IMR-90 (cell line): ENCODE data around the gene BCL2L11. TPM values are rescaled to one million over a fixed set of nuclear protein-coding genes. Genes with fewer than 3 reads are reported as not detected.

ENCODE experiments used
- ATAC-seq: fragments of 200-7000 bp; cut with Tn5 transposase; 2 replicates; pipeline ENCODE4 v1.9.1; 2020; ENCODE audit warnings: low read depth, mild to moderate bottlenecking, moderate library complexity
- BruUV-seq: library from RNA; stranded (reverse); fragments of 400-500 nt; replicated peaks from 2 replicates; lab custom pipeline; 2021; lab: Mats Ljungman, UMichigan
- CTCF ChIA-PET: fragments of 300-600 bp; formaldehyde crosslinking; extraction: SDS; loops from one replicate; lab custom pipeline; 2021; ENCODE audit warnings: antibody characterized with exemption; lab: Yijun Ruan, JAX
- POLR2A ChIA-PET: fragments of 300-600 bp; sonication (Branson Sonifier 250); formaldehyde crosslinking; loops from one replicate; lab custom pipeline; 2022; ENCODE audit warnings: antibody characterized with exemption; ENCODE audit not compliant: unreplicated experiment; lab: Charles Lee
- DNase-seq: peaks from one replicate; pipeline ENCODE4 v3.0.0; 2013
- H2AFZ ChIP-seq: replicated peaks from 2 replicates; pipeline ENCODE3; 2013; ENCODE audit warnings: low read length, mild to moderate bottlenecking; ENCODE audit not compliant: poor library complexity
- H2AK5ac ChIP-seq: 2 replicates; pipeline ENCODE4 v1.6.1; 2013; ENCODE audit warnings: low read depth, low read length, inconsistent platforms
- H2AK9ac ChIP-seq: replicated peaks from 2 replicates; pipeline ENCODE3; 2013; ENCODE audit warnings: mild to moderate bottlenecking, low read depth, low read length, moderate library complexity; ENCODE audit not compliant: poor library complexity
- H2BK120ac ChIP-seq: 2 replicates; pipeline ENCODE4 v1.6.1; 2013; ENCODE audit warnings: low read depth, low read length, inconsistent platforms
- H2BK15ac ChIP-seq: 3 replicates; pipeline ENCODE4 v1.6.1; 2013; ENCODE audit warnings: low read depth, low read length, inconsistent platforms
- H2BK20ac ChIP-seq: 2 replicates; pipeline ENCODE4 v1.6.1; 2013; ENCODE audit warnings: low read depth, mild to moderate bottlenecking, inconsistent platforms, low read length, moderate library complexity
- H2BK5ac ChIP-seq: 2 replicates; pipeline ENCODE4 v1.6.1; 2013; ENCODE audit warnings: mild to moderate bottlenecking, low read depth, low read length, inconsistent platforms; ENCODE audit not compliant: poor library complexity, severe bottlenecking
- H3K14ac ChIP-seq: replicated peaks from 2 replicates; pipeline ENCODE4 v1.6.1; 2013; ENCODE audit warnings: low read depth, low read length, inconsistent platforms
- H3K18ac ChIP-seq: 2 replicates; pipeline ENCODE4 v1.6.1; 2013; ENCODE audit warnings: low read depth, low read length, control low read depth
- H3K23ac ChIP-seq: 2 replicates; pipeline ENCODE4 v1.6.1; 2013; ENCODE audit warnings: low read depth, low read length, inconsistent platforms
- H3K27ac ChIP-seq: 2 replicates; pipeline ENCODE4 v1.5.1; 2013; ENCODE audit warnings: mild to moderate bottlenecking, control low read depth, low read length; ENCODE audit not compliant: insufficient read depth
- H3K27me3 ChIP-seq: 2 replicates; pipeline ENCODE4 v1.6.1; 2013; ENCODE audit warnings: low read length; ENCODE audit not compliant: control insufficient read depth, insufficient read depth
- H3K36me3 ChIP-seq: 2 replicates; pipeline ENCODE4 v1.6.1; 2013; ENCODE audit warnings: low read length, mixed read lengths; ENCODE audit not compliant: control insufficient read depth, insufficient read depth
- H3K4ac ChIP-seq: 2 replicates; pipeline ENCODE4 v1.6.1; 2013; ENCODE audit warnings: low read depth, low read length, inconsistent platforms
- H3K4me1 ChIP-seq: 2 replicates; pipeline ENCODE4 v1.6.1; 2013; ENCODE audit warnings: low read length, mixed read lengths; ENCODE audit not compliant: control insufficient read depth, insufficient read depth
- H3K4me2 ChIP-seq: 2 replicates; pipeline ENCODE4 v1.6.1; 2013; ENCODE audit warnings: low read depth, mild to moderate bottlenecking, control low read depth, low read length, moderate library complexity
- H3K4me3 ChIP-seq: 2 replicates; pipeline ENCODE4 v1.5.1; 2013; ENCODE audit warnings: low read depth, mild to moderate bottlenecking, control low read depth, low read length, moderate library complexity; ENCODE audit not compliant: insufficient read depth
- H3K56ac ChIP-seq: 2 replicates; pipeline ENCODE4 v1.6.1; 2013; ENCODE audit warnings: low read length, inconsistent platforms; ENCODE audit not compliant: insufficient read depth; ENCODE audit errors: extremely low read depth
- H3K79me1 ChIP-seq, 2 experiments: 2 replicates each; pipeline ENCODE4 v1.6.1; 2013; ENCODE audit warnings: low read length in 2 of 2, inconsistent platforms in 1 of 2, low read depth in 1 of 2
- H3K9ac ChIP-seq: 2 replicates; pipeline ENCODE4 v1.6.1; 2013; ENCODE audit warnings: low read depth, low read length, control low read depth
- H3K9me1 ChIP-seq: 2 replicates; pipeline ENCODE4 v1.6.1; 2013; ENCODE audit warnings: low read length, inconsistent platforms; ENCODE audit not compliant: insufficient read depth
- H3K9me3 ChIP-seq: 2 replicates; pipeline ENCODE4 v1.6.1; 2013; ENCODE audit warnings: low read length; ENCODE audit not compliant: control insufficient read depth, insufficient read depth
- H4K20me1 ChIP-seq: 2 replicates; pipeline ENCODE4 v1.6.1; 2013; ENCODE audit warnings: low read length, inconsistent platforms; ENCODE audit not compliant: insufficient read depth
- H4K5ac ChIP-seq: 2 replicates; pipeline ENCODE4 v1.6.1; 2013; ENCODE audit warnings: mild to moderate bottlenecking, low read depth, low read length, control low read depth
- H4K8ac ChIP-seq, 2 experiments: 2 replicates each; pipeline ENCODE4 v1.6.1; 2013; ENCODE audit warnings: low read depth in 2 of 2, low read length in 2 of 2, control low read depth in 1 of 2, inconsistent platforms in 1 of 2
- H4K91ac ChIP-seq: 2 replicates; pipeline ENCODE4 v1.6.1; 2013; ENCODE audit warnings: low read depth, low read length, inconsistent platforms; ENCODE audit not compliant: insufficient read depth
- FOS ChIP-seq: fragments of 150-350 bp; IDR thresholded peaks from 2 replicates; pipeline ENCODE4 v1.6.1; 2016; ENCODE audit warnings: low read depth, low read length
- MAZ ChIP-seq: IDR thresholded peaks from 2 replicates; pipeline ENCODE4 v1.6.1; 2012; ENCODE audit warnings: low read depth, mild to moderate bottlenecking, low read length, improper control_type of control experiment, moderate library complexity, borderline replicate concordance
- WGBS, 2 experiments: methylation state at CpG; one replicate each; pipeline versions ENCODE4 v1.1.5 to v1.1.7; 2013; ENCODE audit warnings: missing lambda C conversion rate in 2 of 2; ENCODE audit not compliant: insufficient read length in 1 of 2; ENCODE audit errors: extremely low coverage in 2 of 2; 5-methylcytosine and 5-hydroxymethylcytosine counted together
- dilution Hi-C: fragments of 300-500 bp; cut with HindIII; formaldehyde crosslinking; loops from one replicate; pipeline ENCODE4 v1.14.3; 2018; ENCODE audit warnings: low sequenced_read_pairs; ENCODE audit not compliant: unreplicated experiment
- in situ Hi-C: fragments of 300-500 bp; cut with MboI; formaldehyde crosslinking; loops from 3 replicates; pipeline ENCODE4 v1.14.3; 2019; ENCODE audit warnings: low sequenced_read_pairs, inconsistent platforms, mixed read lengths
- intact Hi-C: fragments of 100-400 bp; cut with micrococcal nuclease; formaldehyde crosslinking; loops from 2 replicates; pipeline ENCODE4 v1.10.0; 2022
- polyA plus RNA-seq, 3 experiments: library from polyadenylated mRNA; depleted of rRNA; stranded (reverse); fragments of >200 nt; gene quantifications; 2 replicates each; pipeline ENCODE4 v1.2.3, GENCODE V29; 2012; ENCODE audit warnings: low replicate concordance in 1 of 3
- total RNA-seq: library from RNA; depleted of rRNA; stranded (reverse); fragments of >200 nt; gene quantifications from 2 replicates; pipeline ENCODE4 v1.2.3, GENCODE V29; 2012
- TF ChIP-seq, protein P1 (sequence below): fragments of 150-350 bp; IDR thresholded peaks from 2 replicates; pipeline ENCODE4 v1.6.1; 2016; ENCODE audit warnings: low read depth, mild to moderate bottlenecking, low read length, moderate library complexity, borderline replicate concordance

Gene BCL2L11
- total and polyA plus RNA-seq, 2 of the 4 experiments (the other 2 are of a cell fraction), result 1.1 to 1.7 TPM

- Histone ChIP-seq H3K4me3 (no peak overlapping the region), H3K56ac (no peak overlapping the region), H3K18ac (no peak overlapping the region), H2BK120ac (no peak overlapping the region), H3K27ac (no peak overlapping the region), H2AFZ (no peak overlapping the region), H3K14ac (no peak overlapping the region), H3K9me3 (no peaks in the 10 kb centered on the region), H3K4me1 (no peaks in the 10 kb centered on the region), H2AK5ac (no peak overlapping the region), H4K20me1 (no peaks in the 10 kb centered on the region), H2AK9ac (no peak overlapping the region), H2BK20ac (no peak overlapping the region), H3K23ac (no peak overlapping the region), H3K4ac (no peak overlapping the region), H2BK5ac (no peak overlapping the region), H4K8ac (no peak overlapping the region), H3K4me2 (no peak overlapping the region), H4K91ac (no peak overlapping the region), H3K9me1 (no peaks in the 10 kb centered on the region), H3K36me3 (no peaks in the 10 kb centered on the region), H3K9ac (no peak overlapping the region), H4K5ac (no peak overlapping the region), H3K27me3 (peaks cover 48% of the 10 kb centered on the region), H3K79me1 (no peaks in the 10 kb centered on the region), H2BK15ac (no peak overlapping the region)
- CTCF ChIA-PET, result no interaction called here
- in situ Hi-C loops, result no loop called here
- WGBS, 2 experiments, result no CpG with 5 or more reads among the region's 3 CpGs
- no TSS peak for BruUV-seq
- dilution Hi-C loops, result no loop called here
- intact Hi-C loops, result no loop called here
- POLR2A ChIA-PET, result interaction anchor here (0.6 kb wide), 1 partner anchor 32 kb away, joined by 13 read pairs; no protein-coding TSS in a partner anchor
- ATAC-seq (no peak), DNase-seq (no peak)
- no peak for TF ChIP-seq FOS
- no peak for TF ChIP-seq MAZ
- TF ChIP-seq, protein P1, sequence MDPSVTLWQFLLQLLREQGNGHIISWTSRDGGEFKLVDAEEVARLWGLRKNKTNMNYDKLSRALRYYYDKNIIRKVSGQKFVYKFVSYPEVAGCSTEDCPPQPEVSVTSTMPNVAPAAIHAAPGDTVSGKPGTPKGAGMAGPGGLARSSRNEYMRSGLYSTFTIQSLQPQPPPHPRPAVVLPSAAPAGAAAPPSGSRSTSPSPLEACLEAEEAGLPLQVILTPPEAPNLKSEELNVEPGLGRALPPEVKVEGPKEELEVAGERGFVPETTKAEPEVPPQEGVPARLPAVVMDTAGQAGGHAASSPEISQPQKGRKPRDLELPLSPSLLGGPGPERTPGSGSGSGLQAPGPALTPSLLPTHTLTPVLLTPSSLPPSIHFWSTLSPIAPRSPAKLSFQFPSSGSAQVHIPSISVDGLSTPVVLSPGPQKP, result no peak
These were observed 21.3 kb upstream of the BCL2L11 start for GRCh38 chr2:111099402-111099801.
